GM18520 (cell line): ENCODE results near the gene VOPP1.

ENCODE experiments used
- ATAC-seq: cut with Tn5 transposase; IDR thresholded peaks from one replicate; pipeline ENCODE4 v1.9.1; 2021; ENCODE audit not compliant: unreplicated experiment

The VOPP1 gene

GRCh38 chr7:55556031-55556430, 16.3 kb downstream of the VOPP1 start:
- no peak for ATAC-seq

- no peak for ATAC-seq
Measured at GRCh38 chr7:55555160-55555559, 17.1 kb downstream of the VOPP1 start.

- ATAC-seq = no peak
Measured at GRCh38 chr7:55554038-55554437, 18.3 kb downstream of the VOPP1 start.

- no peak for ATAC-seq
Measured at GRCh38 chr7:55553024-55553345, 19.3 kb downstream of the VOPP1 start.

- ATAC-seq = no peak
Measured at GRCh38 chr7:55552320-55553023, 19.8 kb downstream of the VOPP1 start.

- ATAC-seq = no peak
Measured at GRCh38 chr7:55550841-55551537, 21.3 kb downstream of the VOPP1 start.

- no peak for ATAC-seq
Measured at GRCh38 chr7:55550010-55550663, 22.2 kb downstream of the VOPP1 start.

GRCh38 chr7:55549457-55549856, 22.8 kb downstream of the VOPP1 start:
- ATAC-seq = no peak

- ATAC-seq = peak; percentile 48
Measured at GRCh38 chr7:55548295-55548731, 24.0 kb downstream of the VOPP1 start.

- ATAC-seq = peak; percentile 47
Measured at GRCh38 chr7:55546814-55547213, 25.5 kb downstream of the VOPP1 start.

- no peak for ATAC-seq
Measured at GRCh38 chr7:55545496-55545895, 26.8 kb downstream of the VOPP1 start.

GRCh38 chr7:55540226-55540858, 32.0 kb downstream of the VOPP1 start:
- ATAC-seq = no peak

- no peak for ATAC-seq
Measured at GRCh38 chr7:55539380-55539779, 32.9 kb downstream of the VOPP1 start.

GRCh38 chr7:55538538-55538937, 33.8 kb downstream of the VOPP1 start:
- ATAC-seq = no peak

- ATAC-seq = no peak
Measured at GRCh38 chr7:55537458-55537990, 34.8 kb downstream of the VOPP1 start.

GRCh38 chr7:55536619-55537457, 35.5 kb downstream of the VOPP1 start:
- no peak for ATAC-seq

- ATAC-seq = no peak
Measured at GRCh38 chr7:55535617-55536016, 36.7 kb downstream of the VOPP1 start.

GRCh38 chr7:55534916-55535590, 37.2 kb downstream of the VOPP1 start:
- ATAC-seq = no peak

GRCh38 chr7:55534262-55534915, 37.9 kb downstream of the VOPP1 start:
- ATAC-seq = peak; percentile 56

GRCh38 chr7:55533729-55534080, 38.6 kb downstream of the VOPP1 start:
- ATAC-seq = no peak
